ENCODE results near the gene STEAP3.

Gene STEAP3

DNA sequence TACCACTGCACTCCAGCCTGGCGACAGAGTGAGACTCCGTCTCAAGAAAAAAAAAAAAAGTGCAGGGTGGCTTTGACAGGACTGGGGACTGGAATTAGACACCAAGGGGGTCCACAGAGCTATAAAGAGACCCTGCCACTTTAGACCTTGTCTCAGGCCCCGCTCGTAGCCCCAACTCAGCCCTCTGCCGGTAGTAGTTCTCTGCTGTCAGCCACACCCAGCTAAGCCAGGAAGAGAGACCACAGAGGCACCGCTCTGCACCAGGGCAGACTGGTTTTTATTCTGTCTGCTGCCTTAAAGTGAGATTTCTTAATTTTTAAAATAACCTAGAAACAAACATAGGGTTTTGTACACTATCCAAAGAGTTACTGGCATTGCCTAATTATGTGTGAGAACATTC is 66.0 kb downstream of the STEAP3 start:
- DNase-seq (ENCODE audit: low read depth, low spot score): no peak
- ChIA-PET POLR2A (no interaction called here), CTCF (interaction anchor here (1.7 to 6.7 kb wide), 12 partner anchors 9 to 408 kb away, joined by 7 to 122 read pairs (median 12); partner anchors contain the start of gene STEAP3)
- no peak for TF ChIP-seq CTCF (IDR thresholded peaks at IDR 0.05; ENCODE audit: insufficient read depth, low read length, missing control alignments)
- H3K4me3 ChIP-seq (ENCODE audit: low read depth, low read length): no peak overlapping the region

DNA sequence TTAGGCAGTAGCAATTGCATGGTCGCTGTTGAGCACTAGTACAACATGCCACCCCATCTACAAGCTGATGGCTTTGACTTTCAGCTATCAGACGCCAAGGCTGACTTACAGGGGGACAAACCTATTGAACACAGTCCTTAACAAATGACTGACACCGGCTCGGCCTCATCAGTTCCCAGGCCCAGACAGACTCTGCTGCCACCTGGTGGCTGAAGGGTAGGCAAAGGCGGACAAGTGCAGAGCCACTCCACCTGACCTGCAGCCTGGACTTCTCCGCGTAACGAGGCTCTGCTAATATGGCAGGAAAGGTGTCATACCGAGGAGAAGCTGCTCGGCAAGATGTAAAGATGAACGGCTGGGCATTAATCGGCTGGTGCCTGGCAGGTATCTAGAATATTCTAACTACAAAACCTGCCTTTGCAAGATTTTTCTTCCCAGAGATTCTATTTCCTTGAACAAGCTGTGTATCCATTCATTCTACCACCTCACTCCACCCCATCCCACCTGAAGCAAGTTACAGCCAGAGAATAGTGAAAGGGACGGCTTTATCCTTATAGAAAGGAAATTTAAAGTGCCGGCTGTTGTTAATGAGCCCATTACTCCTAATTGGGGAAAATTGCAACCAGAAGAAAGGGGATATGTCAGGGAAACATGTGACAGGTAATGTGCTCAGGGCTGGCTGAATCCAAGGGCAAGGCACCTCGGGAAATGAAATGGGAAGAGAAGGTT is 67.4 kb downstream of the STEAP3 start:
- DNase-seq (ENCODE audit: low read depth, low spot score): peak; percentile 4
- peak; percentile 88 for TF ChIP-seq CTCF (IDR thresholded peaks at IDR 0.05; ENCODE audit: insufficient read depth, low read length, missing control alignments)
- POLR2A ChIA-PET: no interaction called here
- H3K4me3 ChIP-seq (ENCODE audit: low read depth, low read length): no peak overlapping the region
- CTCF ChIA-PET: interaction anchor here (0.6 to 6.7 kb wide), 39 partner anchors 11 to 413 kb away, joined by 3 to 122 read pairs (median 6); partner anchors contain the start of gene STEAP3

DNA sequence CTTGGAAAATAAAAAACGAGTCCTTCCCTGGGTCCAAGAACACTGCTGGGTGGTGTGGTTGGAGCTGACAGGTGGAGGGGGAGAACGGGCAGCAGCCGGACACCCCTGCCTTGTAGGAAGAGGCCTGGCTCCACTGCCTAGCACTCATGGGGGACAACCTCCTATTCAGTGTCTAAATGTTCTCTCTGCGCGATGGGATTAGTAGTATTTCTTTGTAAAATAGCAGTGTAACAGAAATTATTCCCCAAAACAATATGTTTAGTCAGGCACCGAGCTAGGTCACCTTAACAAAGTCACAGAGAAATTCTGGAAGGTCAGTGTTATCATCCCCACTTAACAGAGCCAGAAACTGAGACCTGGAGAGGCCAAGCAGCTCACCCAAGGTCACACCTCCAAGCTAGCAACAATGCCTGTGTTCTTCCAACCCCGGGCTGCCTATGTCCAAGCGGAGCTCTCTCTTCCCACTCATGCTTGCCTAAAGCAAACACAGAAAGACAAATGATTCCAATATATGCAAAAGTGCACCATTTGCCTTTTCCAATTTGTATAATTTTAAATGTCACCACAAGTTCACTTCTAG is 68.0 kb downstream of the STEAP3 start:
- H3K4me3 ChIP-seq (ENCODE audit: low read depth, low read length): no peak overlapping the region
- no peak for DNase-seq (ENCODE audit: low read depth, low spot score)
- TF ChIP-seq CTCF (IDR thresholded peaks at IDR 0.05; ENCODE audit: insufficient read depth, low read length, missing control alignments): no peak
- ChIA-PET POLR2A (no interaction called here), CTCF (interaction anchor here (0.8 to 6.7 kb wide), 33 partner anchors 11 to 413 kb away, joined by 3 to 122 read pairs (median 7); partner anchors contain the start of gene STEAP3)

DNA sequence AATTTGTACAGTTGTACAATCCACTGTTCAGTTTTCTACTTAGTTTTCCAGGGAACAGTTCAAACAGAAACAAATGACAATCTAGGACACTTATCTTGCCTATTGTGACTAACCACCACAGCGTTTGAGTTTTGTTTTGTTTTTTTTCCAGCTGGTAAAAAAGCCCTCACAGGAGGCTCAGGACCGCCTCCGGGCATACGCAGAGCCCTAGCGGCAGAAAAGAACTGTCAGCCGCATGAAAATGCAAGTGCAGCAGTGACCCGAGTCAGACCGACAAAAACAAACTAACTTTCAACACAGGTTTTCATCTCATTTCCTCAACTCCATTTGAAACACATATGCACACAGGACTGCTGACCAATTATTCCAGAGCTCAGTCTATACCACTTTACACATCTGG is 68.6 kb downstream of the STEAP3 start:
- no peak for TF ChIP-seq CTCF (IDR thresholded peaks at IDR 0.05; ENCODE audit: insufficient read depth, low read length, missing control alignments)
- ChIA-PET CTCF (interaction anchor here (0.9 to 6.7 kb wide), 15 partner anchors 9 to 410 kb away, joined by 3 to 122 read pairs (median 13); partner anchors contain the start of gene STEAP3), POLR2A (no interaction called here)
- no peak for DNase-seq (ENCODE audit: low read depth, low spot score)
- H3K4me3 ChIP-seq (ENCODE audit: low read depth, low read length): no peak overlapping the region

- CTCF ChIA-PET: interaction anchor here (0.8 to 6.7 kb wide), 4 partner anchors 10 to 411 kb away, joined by 3 to 122 read pairs (median 40); partner anchors contain the start of gene STEAP3
Observed at GRCh38 chr2:119293254-119293653, 69.6 kb downstream of the STEAP3 start.

More at GRCh38 chr2:119293254-119293653, 69.6 kb downstream of the STEAP3 start:
- no peak overlapping the region for H3K4me3 ChIP-seq (ENCODE audit: low read depth, low read length)
- no peak for TF ChIP-seq CTCF (IDR thresholded peaks at IDR 0.05; ENCODE audit: insufficient read depth, low read length, missing control alignments)
- POLR2A ChIA-PET: no interaction called here
- no peak for DNase-seq (ENCODE audit: low read depth, low spot score)

Measured in AG04449 (cell line).